ENCODE data around the gene SYVN1.
A peak's percentile ranks its signal among the peaks of the same experiment; 100 is the strongest.
"Not testable (repeated sequence)": the region's sequence is repeated elsewhere in the genome, so short reads cannot be mapped to it uniquely, and the experiment has no call there.

The SYVN1 gene

DNA sequence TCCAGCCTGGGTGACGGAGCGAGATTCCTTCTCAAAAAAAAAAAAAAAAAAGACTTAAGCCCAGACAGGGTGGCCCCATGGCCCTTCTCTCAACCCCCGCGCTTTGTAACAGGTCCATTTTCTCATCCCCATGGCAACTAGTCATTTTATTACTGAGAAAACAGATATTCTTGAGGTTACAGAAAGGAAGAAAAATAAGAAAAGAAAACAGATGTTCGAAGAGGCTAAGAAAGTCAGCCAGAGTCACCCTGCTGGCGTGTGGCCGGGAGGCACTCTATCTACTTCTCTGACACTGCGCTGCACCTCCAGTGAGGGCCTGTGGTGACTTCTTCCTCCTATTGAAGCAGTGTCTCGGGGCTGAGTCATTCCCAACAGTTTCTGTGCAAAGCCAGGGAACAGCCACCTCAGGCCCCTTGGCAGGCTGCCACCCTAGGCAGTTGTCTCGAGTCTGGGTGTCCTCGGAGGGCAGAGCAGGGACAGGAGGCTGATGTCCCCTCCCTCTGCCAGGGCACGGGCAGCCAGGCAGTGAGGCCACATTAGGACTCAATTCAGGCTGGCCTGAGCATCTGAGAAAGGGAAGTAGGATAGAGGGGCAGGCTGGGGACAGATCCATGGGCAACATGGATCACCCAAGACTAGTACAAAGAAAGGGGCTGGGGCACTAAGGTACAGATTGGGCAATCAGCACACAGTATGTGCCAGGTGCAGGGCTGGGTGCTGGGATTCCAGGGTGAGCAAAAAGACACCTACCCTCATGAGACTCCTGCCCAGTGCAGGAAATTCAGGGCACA lies 16.4 kb upstream of the SYVN1 start:
- peak; percentile 93 to 94 for DNase-seq

DNA sequence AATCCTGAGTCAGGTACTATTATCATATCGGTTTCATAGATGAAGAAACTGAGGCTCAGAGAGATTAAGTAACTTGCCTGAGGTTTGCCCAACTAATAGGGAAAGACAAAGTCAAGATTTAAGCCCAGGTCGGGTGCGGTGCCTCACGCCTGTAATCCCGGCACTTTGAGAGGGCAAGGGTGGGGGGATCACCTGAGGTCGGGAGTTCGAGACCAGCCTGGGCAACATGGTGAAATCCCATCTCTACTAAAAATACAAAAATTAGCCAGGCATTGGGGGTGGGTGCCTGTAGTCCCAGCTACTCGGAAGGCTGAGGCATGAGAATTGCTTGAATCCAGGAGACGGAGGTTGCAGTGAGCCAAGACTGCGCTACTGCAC lies 15.8 kb upstream of the SYVN1 start:
- DNase-seq, result not testable (repeated sequence)

DNA sequence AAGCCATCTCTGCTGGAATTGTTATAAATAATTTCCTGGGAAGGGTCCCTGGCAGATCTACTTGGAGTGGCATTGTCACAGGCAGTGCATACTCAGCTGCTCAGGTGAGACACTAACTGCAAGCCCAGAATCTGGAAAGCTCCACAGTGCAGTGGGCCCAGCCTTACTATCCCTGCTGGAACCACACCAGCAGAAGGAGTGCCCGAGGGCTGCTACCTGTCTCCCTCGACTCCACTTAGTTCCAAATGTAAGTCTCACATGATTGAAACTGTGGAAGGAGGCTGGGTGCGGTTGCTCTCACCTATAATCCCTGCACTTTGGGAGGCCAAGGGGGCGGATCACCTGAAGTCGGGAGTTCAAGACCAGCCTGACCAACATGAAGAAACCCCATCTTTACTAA lies 14.3 kb upstream of the SYVN1 start:
- DNase-seq, result no peak

DNA sequence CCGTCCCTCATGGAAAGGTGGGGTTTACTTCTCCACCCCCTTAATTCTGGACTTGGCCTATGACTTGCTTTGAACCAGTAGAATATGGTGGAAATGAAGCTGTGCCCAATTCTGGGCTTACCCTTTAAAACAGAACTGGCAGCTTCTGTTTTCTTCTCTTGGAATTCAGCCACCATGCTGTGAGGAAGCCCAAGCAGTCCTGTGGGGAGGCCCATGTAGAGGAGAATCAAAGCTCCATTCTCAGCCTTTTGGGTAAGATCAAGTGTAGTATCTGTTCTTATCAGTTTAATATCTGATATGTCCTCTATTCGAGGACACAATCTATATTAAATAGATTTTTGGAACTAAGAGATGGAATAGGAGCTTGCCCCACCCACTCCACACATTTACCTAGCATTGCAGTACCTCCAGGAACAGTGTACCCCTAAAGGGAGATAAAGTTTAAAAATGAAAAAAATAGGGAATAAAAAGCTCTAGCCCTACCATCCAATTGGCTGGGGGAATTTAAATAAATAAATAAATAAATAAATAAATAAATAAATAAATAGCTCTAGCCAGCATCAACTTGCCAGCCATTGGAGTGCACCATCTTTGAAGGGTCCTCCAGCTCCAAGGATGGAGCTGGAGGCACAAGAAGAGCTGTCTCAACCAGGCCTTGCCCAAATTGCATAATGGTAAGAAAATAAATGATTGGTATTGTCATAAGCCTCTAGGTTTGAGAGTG lies 13.2 kb upstream of the SYVN1 start:
- no peak for DNase-seq

DNA sequence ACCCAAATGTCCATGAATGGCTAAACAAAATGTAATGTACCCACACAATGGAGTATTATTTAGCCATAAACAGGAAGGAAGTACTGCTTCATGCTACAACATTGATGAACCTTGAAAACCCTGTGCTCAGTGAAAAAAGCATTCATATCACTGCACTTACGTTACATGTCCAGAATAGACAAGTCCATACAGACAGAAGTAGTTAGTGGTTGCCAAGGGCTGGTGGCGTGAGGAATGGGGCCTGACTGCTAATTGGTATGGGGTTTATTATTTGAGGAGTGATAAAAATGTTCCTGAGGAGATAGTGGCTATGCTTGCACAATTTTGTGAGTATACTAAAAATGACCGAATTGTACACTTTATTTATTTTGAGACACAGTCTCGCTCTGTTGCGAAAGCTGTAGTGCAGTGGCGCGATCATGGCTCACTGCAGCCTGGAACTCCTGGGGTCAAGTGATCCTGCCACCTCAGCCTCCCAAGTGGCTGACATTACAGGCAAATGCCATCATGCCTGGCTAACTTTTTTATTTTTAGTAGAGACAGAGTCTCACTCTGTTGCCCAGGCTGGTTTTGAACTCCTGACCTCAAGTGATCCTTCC lies 7.7 kb upstream of the SYVN1 start:
- no peak for DNase-seq

DNA sequence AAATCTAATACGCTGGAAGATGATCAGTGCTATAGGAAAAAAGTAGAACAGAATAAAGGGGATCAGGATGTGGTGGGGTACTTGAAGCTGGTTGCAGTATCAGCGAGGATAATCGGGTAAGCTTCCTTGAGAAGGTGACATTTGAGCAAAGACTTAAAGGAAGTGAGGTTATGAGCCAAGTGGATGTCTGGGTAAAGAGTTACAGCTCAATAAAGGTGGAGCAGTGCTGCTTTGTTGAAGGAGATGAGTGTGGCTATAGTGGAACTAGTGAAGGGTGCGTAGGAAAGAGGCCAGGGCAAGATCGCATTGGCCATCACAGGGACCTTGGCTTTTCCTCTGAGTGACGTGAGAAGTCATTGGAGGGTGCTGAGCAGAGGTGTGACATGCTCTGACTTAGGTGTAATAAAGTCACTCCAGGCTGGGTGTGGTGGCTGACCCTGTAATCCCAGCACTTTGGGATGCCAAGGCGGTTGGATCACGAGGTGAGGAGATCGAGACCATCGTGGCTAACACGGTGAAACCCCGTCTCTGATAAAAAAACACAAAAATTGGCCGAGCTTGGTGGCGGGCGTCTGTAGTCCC lies 2.3 kb upstream of the SYVN1 start:
- no peak for DNase-seq

DNA sequence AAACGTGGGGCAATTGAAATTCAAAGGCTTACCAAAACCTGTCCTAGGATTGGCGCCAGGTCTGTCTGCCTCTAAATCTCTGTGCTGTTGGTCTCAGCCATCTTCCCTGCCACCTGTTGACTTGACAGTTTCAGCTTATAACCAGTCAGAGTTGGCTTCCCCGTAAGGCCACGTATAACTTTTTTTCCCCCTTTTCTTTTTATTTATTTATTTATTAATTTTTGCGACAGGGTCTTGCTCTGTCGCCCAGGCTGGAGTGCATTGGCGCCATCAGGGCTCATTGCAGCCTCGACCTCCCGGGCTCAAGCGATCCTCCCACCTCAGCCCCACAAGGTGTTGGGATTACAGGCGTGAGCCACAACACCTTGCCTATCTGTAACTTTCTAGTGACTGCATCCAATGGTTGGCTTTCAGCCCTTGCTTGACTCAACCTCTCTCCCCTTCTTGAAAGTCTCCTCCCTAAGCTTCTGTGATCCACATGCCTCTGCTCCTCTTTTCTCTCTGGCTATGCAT lies 1.4 kb upstream of the SYVN1 start:
- no peak for DNase-seq

DNA sequence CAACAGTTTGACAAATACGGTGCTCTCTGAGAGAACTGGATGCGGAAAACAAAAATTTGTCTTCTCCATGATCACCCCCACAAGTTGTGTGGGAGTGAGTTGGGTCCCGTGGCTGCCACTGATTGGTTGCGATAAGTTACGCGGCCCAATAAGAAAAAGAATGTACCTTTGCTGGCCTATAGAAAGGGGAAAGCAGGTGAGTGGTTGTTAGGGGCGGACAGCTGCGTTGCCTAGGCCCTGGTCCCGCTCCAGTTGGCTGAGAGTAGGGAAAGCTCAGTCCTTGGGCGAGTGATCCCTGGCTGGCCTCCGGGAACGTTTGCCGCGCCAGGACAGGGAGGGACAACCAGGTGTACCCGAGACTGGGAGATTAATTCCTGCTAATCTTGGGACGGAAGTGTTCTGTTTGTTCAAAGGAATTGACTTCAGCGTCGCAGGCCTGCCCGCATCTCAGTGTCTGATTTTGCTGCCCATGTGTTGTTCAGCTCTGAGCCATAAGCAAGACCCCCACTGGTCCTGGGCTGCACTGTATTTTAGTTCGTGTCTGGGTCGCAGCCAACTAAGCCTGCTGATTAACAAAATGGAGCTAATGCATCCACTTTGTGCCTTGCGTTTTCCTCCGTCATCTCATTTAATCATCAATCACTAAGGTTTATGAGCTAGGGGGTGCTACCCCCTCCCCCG lies 773 bp upstream of the SYVN1 start:
- peak; percentile 98 for DNase-seq

DNA sequence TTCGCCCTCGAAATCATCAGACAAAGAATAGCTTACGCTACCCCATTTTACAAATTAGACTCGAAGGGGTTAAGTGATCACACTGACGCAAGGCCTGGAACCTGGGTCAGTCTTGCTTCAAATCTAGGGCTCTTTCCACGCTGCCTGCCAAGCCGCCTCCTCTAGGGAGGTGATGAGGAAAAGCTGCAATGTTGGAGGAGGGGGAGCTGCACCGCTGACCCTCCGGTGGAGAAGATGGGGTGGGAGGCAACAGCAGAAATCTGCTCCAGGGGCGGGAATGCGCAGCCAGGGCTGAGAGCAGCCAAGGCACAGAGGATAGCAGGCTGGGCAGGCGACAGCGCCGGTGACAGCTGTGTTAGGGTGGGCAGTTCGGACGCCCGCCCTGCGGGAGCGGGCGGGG lies 595 bp downstream of the SYVN1 start:
- DNase-seq, result peak in 1 of 2 experiments; percentile 23

DNA sequence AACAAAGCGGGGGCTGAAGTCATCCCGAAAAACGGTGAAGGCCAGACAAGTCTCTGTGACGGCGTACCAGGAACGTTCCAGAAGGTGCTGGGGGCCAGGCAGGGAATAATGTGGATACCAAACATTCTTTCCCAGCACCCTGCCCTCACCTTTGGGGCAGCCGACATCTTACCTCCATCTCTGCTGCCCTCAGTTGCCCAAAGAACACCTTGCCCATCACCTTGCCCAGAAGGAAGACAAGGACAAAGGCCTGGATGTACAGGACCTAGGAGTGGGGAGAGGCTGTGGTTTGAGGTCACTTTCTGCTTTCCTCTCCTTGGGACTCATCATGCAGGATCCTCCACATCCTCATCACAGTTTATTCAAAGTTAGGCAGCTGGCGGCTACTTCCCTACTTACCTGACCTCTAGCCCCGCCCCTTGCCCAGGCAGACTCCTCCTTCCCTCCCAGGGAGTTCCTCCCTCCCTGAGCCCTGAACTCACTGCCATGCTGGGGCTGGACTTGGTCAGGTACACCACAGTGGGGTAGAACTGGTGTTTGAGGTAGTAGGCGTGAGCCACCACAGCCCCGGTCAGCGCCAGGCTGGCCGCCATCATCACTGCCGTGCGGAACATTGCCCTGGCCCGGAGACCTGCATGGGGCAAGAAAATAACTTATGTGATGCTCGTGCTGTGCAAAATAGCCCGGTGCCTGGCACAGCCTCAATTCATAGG lies 1.2 kb downstream of the SYVN1 start:
- DNase-seq, result peak; percentile 16 to 23

DNA sequence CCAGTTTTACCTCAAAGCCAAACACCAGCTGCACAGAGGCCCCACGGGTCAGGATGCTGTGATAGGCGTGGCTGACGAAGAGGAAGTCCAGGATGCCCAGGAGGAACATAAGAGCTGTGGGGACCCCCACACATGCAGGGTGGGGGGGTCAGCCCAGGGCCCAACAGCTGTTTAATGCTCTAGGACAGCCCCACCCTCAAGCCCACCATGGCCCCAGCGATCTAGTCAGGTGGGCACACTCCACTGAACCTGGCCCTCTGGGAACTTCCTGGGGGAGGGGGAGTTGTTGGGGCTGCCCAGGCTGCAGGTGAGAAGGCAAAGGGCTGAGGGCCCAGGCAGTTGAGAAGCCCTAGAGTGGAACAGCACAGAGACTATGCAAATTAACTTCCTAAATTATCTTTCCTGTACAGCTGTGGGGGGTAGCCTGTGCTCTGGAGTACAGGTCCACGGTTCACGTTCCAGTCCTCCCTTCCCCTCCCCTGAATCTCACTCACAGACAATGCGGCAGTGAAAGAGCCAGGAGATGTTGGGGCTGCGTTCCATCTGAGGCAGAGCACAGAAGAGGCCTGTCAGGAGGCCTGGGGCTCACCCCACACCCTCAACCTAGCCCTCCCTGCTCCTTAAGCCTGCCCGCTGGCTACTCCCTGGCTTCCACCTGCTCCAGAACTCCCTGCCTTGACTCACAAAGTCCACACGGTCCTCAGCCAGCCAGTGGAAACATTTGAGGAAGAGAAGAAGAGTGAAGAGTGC lies 1.9 kb downstream of the SYVN1 start:
- peak in 1 of 2 experiments; percentile 8 for DNase-seq

DNA sequence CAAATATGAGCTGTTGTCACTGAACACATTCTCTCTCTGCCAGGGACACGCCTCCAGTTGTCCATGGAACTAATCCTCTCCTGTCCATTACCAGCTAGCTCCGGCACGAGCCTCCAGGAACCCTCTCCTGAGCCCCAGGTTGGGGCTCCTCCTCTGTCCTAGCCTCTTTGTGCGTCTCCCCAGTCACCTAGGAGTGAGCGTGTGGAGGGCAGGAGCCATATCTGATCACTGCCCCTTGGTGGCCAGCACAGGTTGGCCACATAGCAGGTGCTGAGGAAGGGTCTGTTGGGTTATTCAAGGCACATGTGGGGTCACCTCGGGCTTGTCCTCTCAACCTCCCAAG lies 2.5 kb downstream of the SYVN1 start:
- no peak for DNase-seq

DNA sequence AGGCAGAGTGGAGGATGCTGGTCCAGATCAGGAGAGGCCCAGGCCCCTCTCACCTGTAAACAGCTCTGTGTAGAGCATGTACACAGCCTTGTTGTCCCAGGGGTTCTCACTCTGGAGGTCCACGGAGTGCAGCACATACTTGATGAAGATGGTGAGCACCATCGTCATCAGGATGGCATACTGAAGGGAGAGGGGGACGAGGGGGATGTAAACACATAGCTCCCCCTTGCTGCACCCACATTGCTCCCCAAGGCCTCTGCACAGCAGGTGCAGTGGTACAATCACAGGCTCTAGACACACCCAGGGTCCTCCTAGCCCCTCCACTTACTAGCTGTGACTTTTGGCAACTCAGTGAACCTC lies 2.9 kb downstream of the SYVN1 start:
- DNase-seq, result no peak

DNA sequence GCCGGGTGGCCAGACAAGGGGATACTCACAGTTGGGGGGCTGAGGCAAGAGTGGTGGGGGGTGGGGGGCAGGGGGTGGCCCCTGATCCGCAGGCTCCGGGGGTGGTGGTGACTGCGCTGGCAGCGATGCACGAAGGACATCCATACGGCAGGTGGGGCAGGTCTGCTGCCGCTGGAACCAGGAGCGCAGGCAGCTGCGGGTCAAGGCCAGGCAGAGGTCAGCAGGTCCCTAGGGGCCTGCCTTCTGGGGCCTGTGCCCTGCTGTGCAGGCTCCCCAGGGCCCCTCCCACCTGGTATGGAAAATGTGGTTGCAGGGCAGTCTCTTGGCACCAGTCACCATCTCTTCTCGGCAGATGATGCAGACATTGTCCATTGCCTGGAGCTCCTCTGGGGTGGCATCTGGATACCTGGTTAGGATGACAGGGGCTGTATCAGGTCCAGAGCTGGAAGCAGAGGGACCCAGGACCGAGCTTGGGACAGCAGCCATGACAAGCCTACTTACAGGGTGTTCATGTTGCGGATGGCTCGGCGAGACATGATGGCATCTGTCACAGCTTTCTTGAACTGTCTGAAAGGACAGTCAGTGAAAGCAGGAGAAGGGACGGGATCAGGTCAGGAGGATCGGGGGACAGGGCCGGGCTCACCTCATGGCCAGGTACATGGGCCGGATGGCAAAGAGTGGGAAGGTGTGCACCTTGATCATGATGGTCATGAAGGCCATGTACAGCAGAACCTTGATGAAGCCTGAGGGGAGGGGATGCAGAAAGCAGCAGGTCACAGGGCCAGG lies 3.5 kb downstream of the SYVN1 start:
- DNase-seq, result no peak

DNA sequence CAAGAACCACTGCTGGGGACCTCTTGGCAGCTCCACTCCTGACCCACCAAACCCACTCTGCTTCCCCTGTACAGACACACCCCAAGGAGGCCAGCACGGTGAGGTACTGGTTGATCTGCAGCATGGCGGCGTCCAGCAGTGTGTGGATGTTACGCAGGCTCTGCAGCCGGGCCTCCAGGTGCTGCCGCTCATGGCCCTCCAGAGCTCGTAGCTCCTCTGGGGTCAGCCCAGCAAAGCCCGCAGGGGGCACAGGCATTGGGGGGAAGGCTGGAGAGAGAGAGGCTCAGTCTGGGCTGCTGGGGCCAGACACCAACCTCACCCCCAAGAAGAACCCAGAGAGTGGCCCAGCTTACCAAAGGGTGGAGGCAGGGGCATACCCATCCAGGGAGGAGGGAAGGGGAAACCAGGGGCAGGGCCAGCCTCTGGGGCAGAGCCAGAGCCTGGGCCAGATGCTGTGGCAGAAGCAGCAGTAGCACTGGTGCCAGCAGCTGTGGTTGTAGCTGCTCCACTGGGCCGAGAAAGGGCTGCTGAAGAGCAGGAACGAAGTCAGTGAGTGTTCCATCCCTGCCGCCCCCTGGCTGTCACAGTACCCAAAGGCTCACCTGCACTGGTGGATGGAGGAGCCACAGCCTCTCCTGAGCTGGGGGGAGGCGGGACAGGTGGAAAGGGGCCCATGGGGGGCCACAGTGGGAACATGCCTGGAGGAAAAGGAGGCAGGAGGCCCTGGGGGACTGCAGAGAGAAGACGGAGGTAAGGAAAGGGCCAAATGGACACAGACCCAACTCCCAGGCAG lies 4.5 kb downstream of the SYVN1 start:
- no peak for DNase-seq

DNA sequence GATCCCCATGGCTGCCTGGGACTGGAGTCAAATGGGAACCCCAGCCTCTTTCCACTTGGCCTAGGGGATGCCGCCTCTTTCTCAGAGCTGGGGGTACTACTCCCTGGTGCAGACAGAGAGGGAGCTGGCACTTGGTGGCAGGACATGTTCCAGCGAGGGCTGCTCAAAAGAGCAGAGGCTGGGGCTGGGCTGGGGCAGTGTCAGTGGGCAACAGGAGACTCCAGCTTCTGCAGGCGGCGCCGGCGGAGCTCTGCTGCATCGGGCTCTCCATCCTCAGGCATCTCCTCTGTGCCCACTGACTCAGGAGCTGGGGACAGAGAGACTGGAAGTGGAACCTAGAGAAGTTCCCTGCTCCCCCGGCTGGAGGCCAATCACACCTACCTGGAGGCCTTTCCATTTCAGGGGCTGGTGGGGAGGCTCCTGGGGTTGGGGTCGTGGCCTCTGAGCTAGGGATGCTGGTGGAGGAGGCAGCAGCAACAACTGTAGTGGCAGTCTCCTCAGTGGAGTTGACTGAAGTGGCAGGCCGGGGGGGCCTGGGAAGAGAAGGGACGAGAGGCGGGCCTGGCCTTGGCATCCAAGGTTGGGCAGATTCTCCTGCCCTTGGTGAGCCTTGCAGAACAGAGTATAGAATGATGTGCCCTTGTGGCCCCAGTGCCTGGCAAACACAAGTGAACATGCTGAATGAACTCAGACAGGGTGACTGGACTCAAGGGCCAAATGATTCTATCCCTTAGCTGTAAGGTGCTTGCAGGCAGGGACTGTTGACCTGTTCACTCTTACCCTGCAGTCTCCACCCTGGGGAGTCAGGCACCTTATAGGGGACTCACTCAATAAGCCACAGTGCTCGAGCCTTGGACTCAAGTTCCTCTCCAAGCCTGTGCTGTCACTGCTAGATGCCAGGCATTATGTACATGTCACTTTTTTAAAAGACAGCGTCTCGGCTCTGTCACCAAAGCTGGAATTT lies 5.9 kb downstream of the SYVN1 start:
- no peak for DNase-seq

DNA sequence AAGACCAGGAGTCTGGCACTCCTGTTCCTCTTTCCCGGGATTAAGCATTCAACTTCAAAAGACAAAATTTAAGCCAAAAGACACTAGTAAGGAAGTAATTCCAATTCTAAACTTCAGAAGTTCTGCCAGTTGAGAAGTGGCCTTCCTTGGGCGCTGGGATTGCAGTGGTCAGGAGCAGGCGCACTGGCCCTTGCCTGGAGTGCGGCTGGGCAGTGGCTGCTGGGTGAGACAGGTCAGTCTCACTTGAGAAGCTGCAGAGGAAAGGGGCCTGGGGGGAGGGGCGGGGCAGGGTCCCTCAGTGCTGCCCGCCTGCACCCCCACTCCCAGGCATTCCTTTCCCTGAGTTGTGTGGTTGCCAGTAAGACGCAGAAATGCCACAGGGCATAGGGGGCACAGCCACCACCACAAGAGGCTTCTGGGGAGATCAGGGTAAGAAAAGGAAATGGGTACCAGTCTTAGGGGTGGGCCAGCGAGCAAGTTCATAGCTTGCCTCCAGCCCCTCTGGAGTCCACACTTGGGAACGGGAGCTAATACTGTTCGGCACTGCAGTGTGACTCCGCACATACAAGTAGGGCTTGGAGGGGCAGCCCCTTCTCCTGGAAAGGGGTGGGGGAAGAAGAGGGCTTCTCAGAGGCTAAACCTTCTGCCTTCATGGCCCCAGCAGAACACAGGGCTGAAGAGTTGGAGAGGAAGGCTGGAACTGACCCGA lies 6.7 kb downstream of the SYVN1 start:
- no peak for DNase-seq

DNA sequence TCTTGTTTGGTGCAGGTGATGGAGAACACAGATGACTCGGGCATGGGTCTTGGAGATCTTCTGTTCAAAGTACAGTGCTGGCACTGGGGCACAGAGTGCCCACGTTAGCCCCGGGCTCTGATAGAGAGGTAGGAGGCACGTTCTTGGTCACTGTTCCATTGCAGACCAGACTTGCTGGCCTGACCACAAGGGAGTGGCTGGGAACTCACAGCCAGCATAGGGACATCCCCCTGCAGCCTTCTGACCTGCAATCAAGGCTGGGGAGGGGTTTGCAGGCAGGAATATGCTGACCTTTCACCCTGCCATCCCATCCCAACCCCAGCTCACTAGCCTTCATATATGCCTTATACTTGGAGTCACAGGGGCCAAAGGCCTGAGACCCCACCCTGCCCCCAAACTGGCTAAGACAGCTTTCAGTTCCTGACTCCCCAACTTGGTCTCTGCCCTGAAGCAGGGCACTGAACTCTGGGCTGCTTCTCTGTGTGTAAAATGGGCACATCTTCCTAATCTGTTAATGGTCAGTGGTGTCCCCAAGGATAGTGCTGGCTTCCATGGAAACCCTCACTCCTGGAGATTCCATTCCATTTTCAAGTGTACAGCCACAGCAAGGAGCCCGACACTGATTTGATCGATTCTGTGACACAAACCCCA lies 7.6 kb downstream of the SYVN1 start:
- no peak for DNase-seq
